ENCODE results near the gene PLET1.
"Not testable (repeated sequence)": the region's sequence is repeated elsewhere in the genome, so short reads cannot be mapped to it uniquely, and the experiment has no call there.

PLET1 gene

DNA sequence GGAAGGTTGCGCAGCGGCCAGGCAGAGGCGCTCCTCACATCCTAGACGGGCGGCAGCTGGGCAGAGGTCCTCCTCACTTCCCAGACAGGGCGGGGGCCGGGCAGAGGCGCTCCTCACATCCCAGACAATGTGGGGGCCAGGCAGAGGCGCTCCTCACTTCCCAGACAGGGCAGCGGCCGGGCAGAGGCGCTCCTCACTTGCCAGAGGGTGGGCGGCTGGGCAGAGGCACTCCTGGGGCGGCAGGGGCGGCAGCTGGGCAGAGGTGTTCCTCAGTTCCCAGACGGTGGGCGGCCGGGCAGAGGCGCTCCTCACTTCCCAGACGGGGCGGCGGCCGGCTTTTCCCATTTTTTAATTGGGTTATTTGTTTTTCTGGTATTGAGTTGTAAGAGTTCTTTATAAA lies 54.6 kb downstream of the PLET1 start:
- no peak for DNase-seq

DNA sequence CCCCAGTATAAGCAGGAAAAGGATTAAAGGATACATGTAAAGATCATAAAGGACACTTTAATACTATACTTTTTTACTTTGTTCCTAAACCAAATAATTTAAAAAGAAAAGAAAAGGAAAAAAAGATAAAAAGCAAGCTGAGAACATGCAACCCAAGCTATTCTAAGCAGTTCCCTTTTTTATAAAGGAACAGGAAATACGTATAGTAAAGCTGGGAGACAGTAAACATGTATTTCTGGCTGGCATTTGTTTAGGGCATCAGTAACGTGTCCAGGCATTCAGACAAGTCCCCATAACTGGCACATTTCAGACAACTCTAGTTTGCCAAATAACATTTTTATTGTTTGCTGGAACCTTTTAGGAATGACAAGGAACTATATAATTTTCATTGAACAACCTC lies 60.4 kb downstream of the PLET1 start:
- no peak for DNase-seq

DNA sequence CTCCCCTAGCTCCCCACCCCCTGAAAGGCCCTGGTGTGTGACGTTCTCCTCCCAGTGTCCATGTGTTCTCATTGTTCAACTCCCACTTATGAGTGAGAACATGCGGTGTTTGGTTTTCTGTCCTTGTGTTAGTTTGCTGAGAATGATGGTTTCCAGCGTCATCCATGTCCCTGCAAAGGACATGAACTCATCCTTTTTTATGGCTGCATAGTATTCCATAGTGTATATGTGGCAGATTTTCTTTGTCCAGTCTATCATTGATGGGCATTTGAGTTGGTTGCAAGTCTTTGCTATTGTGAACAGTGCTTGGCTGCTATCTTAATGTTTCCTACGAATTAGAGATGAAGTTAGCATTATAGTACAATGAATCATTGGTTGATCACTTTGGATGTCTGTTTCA lies 61.6 kb downstream of the PLET1 start:
- not testable (repeated sequence) for DNase-seq
